Measurements from ENCODE around the gene AIP.
A peak's percentile ranks its signal among the peaks of the same experiment; 100 is the strongest.
"Not testable (repeated sequence)": the region's sequence is repeated elsewhere in the genome, so short reads cannot be mapped to it uniquely, and the experiment has no call there.

The AIP gene

GRCh38 chr11:67506426-67507051 is 23.7 kb downstream of the AIP start:
- no peak for DNase-seq (ENCODE audit: low read depth in 2 of 2)

GRCh38 chr11:67507242-67507863 is 24.5 kb downstream of the AIP start:
- no peak for DNase-seq (ENCODE audit: low read depth in 2 of 2)

DNA sequence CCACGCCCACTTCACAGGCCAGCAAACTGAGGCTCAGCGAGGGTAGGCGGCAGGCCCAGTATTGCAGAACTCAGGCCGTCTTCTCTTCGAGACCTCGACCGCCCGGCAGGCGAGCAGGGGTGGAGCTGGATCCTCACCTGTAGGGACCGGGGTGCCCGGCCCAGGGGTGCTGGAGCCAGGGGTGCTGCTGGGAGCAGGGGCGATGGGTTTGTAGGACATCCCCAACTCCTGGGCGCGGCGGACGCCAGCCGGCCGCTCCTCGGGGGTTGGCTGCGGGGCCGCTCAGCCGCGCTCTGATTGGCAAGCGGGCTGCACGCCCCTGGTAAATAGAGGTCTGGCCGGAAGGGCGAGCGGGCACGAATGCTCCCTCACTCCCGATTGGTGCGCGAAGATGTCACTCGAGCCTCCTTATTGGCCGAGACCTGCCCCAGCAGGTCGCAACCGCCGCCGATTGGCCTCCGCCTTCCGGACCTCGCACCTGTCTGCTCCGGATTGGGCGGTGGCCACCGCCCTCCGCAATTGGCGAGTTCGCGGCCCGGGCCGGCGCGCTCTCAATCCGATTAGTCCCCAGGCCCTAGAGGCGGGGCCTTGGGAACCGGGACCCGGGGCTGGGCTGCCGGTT is 25.1 kb downstream of the AIP start, which contains the start of gene CDK2AP2:
TSS of gene CDK2AP2 (minus strand) at position 299 of the 622 bp plus-strand sequence. CDS start at position 219, 80 bp downstream.
- peak; percentile 99 for DNase-seq (ENCODE audit: low read depth in 2 of 2)

- DNase-seq (ENCODE audit: low read depth in 2 of 2), result peak; percentile 92 to 93
Measured at GRCh38 chr11:67508486-67509121, 25.8 kb downstream of the AIP start.

DNA sequence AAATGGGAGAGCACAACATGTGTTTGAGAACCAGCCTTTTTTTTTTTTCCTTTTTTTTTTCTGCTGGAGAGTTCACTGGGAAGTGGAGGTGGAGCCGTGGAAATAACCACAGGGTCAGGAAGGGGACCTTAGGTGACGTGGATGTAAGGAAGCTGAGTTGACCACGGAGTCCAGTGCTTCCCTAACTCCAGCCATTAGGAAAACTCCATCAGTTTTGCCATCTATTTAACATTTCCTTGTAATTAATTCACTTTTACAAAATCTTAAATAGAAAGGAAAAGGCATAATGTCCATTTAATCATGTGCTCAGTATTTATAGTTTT is 27.2 kb downstream of the AIP start:
- no peak for DNase-seq (ENCODE audit: low read depth in 2 of 2)

- DNase-seq (ENCODE audit: low read depth in 2 of 2), result not testable (repeated sequence)
Measured at GRCh38 chr11:67511558-67511957, 28.7 kb downstream of the AIP start.

- DNase-seq (ENCODE audit: low read depth in 2 of 2), result no peak
Measured at GRCh38 chr11:67514116-67514515, 31.3 kb downstream of the AIP start.

DNA sequence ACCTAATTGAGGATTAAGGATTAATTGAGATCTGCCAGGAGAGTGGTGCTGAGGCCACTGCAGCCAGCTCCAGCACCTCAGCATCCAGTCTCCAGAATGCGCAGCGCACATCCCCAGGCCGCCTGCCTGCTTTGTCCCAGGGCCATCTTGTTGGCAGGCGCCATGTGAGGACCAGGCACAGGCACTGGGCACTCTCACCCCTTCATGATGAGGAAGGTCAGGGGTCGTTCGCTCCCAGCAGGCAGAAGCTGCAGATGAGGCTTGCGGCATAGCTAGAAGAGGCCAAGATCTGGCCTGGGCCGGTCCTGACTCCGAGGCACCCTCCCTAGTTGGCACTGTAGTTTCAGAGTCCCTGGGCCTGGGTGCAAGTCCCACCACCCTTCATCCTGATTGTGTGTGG is 34.0 kb downstream of the AIP start:
- no peak for DNase-seq (ENCODE audit: low read depth in 2 of 2)

DNA sequence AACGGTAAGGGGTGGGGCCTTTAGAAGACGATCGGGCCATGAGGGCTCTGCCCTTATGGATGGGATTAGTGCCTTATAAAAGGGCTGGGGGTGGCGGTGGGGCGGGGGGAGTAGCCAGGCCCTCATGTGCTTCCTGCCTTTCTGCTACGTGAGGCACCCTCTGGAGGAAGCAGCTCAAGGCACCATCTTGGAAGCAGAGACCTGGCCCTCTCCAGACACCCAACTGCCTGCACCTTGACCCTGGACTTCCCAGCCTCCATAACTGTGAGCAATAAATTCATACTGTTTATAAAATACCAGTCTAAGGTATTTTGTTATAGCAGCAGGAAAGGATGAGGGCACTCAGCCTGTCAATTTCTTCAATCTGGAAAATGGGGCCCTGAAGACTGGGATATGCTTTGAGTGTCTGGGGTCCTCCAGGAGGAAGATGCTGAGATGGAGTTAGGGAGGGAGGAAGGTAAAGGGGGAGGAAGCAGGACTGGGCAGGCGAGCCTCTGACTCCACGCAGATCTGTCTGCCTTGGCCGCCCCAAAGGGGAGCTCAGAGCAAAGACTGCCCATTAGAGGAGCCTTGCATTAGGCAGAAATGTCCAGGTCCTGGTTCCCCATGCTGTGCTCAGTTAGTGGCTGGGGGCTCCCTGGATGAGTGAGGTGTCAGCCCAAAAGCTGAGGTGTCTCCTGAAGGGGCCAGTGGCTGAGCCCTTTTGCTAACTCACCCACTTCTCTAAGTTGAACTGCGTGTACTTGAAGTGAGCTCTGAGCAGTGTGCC is 35.1 kb downstream of the AIP start:
- DNase-seq (ENCODE audit: low read depth in 2 of 2), result no peak

GRCh38 chr11:67519726-67520125 is 36.9 kb downstream of the AIP start:
- DNase-seq (ENCODE audit: low read depth in 2 of 2), result no peak

DNA sequence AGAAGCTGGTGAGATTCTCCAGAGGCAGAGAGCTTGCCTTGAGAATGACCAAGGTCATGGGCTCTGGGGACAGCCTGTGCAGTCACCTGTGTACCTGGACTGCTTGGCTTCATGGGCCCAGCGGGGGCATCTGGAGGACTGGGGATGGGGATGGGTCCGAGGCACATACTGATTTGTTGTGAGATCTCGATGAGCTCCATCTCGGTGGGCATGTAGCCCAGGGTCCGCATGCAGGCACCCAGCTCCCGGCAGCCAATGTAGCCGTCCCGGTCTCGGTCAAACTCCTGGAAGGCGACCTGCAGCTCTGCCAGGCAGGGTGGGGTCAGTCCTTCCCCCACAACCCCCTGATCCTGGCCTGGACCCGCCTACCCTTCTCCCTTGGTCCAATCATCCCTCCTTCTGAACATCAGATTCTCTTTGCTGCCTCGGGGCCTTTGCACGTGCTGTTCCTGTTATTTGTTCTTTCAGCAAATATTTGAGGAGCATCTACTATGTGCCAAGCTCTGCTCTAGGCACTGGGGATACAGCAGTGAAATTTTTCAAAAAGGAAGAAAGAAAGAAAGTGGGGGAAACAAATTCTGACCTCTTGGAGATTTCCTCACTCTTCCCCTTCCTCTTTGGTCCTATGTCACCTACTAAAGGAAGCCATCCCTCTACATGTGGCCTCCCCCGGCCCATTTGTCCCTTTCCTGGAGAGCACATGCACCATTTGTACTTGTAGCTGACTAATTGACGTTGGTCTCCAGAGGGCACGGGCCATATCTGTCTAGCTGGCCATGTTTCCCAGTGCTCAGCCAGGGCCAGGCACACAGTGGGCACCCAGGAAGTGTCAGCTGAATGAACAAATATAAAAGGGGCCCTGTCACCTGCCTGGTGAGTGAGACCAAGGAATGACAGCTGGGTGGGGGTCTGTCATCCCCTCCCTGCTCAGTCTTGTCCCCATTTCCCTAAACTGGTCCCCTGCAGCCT is 38.3 kb downstream of the AIP start:
- no peak for DNase-seq (ENCODE audit: low read depth in 2 of 2)

DNA sequence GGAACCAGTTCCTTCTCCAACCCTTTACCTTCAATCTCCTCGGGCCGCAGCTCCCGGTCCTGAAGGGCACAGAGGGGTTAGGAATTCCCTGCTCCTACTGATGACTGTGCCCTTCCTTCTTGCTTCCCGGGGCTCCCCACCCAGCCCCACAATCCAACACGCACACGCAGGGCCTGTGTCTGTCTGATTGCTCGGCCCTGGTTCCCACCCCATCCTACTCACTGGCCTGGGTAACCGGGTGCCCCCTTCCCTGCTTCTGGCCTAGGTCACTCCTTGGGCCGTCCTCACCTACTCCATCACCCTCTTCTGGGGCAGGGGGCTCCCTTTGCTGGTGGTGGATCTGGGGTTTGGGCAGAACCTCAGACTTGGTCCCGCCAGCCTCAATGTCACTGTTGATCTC is 39.1 kb downstream of the AIP start:
- DNase-seq (ENCODE audit: low read depth in 2 of 2), result no peak

GRCh38 chr11:67522338-67522737 is 39.5 kb downstream of the AIP start:
- DNase-seq (ENCODE audit: low read depth in 2 of 2), result no peak

- DNase-seq (ENCODE audit: low read depth in 2 of 2), result no peak
Measured at GRCh38 chr11:67522844-67523555, 40.2 kb downstream of the AIP start, which contains the start of gene CABP2. Gene CABP2, minus strand, starts transcription at chr11:67523446. Its CDS starts 120 bp downstream, at chr11:67523326.

DNA sequence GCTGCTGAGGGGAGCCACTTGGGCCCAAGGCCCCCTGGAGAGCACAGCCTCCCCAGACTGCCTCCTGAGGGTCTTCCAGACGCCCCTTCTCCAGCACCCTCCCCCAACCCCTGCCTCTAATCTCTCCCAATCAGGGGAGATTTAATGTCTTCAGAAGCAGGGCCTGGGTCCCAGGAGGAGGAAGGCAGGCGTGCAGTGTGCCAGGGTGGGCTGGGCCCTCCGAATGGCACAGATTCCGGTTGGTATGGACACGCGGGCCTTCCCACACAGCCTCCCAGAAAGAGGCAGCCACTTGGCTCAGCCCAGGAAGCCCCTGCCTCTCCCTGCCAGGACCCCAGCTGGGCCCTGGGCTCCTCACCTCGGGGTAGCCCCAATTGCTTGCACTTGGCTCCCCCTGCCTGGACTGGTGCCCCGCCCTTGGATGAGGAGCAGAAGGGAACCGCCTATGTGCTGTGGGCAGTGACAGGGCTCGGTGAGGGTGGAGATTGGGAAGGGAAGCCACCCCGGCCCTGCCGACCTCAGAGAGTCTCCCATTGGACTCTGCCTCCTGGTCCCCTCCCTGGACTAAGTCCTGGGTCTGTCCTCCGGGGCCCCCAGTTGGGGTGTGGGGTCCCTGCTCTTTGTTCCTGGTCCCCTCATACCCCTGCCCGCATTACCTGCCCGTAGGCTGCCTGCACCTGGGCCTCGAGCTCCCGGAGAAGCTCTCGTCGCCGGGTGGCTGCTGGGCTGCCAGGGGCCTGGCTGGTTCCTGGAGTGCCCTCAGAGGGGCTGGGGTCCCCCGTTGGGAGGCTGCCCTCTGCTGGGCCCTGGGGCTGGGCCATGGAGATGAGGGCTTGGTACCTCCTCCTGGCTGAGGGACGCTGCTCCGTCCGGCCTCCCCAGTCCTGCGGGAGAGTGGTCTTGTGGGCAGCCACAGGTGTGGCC is 41.0 kb downstream of the AIP start:
- no peak for DNase-seq (ENCODE audit: low read depth in 2 of 2)

DNA sequence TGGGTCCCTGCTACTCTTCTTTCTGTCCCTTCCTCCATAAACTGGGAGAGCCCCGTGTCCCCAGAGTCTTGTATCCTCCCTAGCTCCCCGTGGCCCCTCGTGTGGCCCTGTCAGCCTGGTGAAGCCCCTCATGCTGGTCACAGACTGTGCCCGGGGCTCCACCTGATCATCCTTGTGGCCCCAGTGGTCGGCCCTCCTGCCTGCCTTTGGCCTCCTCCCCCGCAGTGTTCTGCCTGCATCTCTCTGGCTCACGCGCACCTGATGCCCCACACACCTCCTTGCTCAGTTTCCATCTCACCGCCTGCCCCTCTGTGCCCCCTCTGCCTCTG is 41.6 kb downstream of the AIP start:
- DNase-seq (ENCODE audit: low read depth in 2 of 2), result no peak

- no peak for DNase-seq (ENCODE audit: low read depth in 2 of 2)
Measured at GRCh38 chr11:67525275-67525976, 42.6 kb downstream of the AIP start.

- DNase-seq (ENCODE audit: low read depth in 2 of 2), result no peak
Measured at GRCh38 chr11:67528376-67528775, 45.5 kb downstream of the AIP start.

DNA sequence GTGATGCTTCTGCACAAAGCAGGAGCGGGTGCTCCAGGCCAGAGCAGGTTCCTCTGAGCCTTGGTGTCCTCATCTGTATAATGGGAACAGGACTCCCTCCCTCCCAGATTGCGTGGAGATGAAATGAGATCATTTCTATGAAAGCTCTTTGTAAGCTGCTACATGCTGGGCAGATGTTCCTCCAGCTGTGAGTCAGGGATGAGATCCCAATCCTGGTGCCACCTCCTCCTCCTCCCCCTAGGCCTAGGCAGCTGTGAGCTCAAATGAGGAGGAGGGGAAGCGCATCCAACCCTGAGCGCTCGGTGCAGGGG is 47.4 kb downstream of the AIP start:
- no peak for DNase-seq (ENCODE audit: low read depth in 2 of 2)

Data from fibroblast of skin of left quadriceps (primary cell).